KOPT-K1 (cell line): Measurements from ENCODE around the gene EFCAB6.

Experiments
- H3K27ac ChIP-seq: fragments of 200-600 bp; sonication (generic); 2 replicates; pipeline ENCODE4 v1.5.1; 2016; ENCODE audit warnings: antibody characterized with exemption, mild to moderate bottlenecking, low read depth, low read length; ENCODE audit not compliant: poor library complexity, severe bottlenecking
- H3K36me3 ChIP-seq: fragments of 200-600 bp; sonication (generic); 2 replicates; pipeline ENCODE4 v1.5.1; 2017; ENCODE audit warnings: antibody characterized with exemption, mild to moderate bottlenecking, low read length, moderate library complexity; ENCODE audit not compliant: insufficient read depth
- H3K9me3 ChIP-seq: fragments of 200-600 bp; sonication (generic); 2 replicates; pipeline ENCODE4 v1.5.1; 2017; ENCODE audit warnings: antibody characterized with exemption, low read length, mild to moderate bottlenecking; ENCODE audit not compliant: insufficient read depth, poor library complexity, severe bottlenecking

Gene EFCAB6

GRCh38 chr22:43740587-43741270 is 71.4 kb downstream of the EFCAB6 start:
- Histone ChIP-seq H3K27ac (no peak overlapping the region), H3K9me3 (no peaks in the 10 kb centered on the region), H3K36me3 (no peaks in the 10 kb centered on the region)

GRCh38 chr22:43739851-43740379 is 72.2 kb downstream of the EFCAB6 start:
- H3K9me3 ChIP-seq, result no peaks in the 10 kb centered on the region
- no peak overlapping the region for H3K27ac ChIP-seq
- no peaks in the 10 kb centered on the region for H3K36me3 ChIP-seq

GRCh38 chr22:43737150-43737828 is 74.8 kb downstream of the EFCAB6 start:
- Histone ChIP-seq H3K9me3 (no peaks in the 10 kb centered on the region), H3K27ac (no peak overlapping the region), H3K36me3 (no peaks in the 10 kb centered on the region)

- Histone ChIP-seq H3K36me3 (no peaks in the 10 kb centered on the region), H3K27ac (no peak overlapping the region), H3K9me3 (no peaks in the 10 kb centered on the region)
Observed at GRCh38 chr22:43736651-43737050, 75.5 kb downstream of the EFCAB6 start.

- Histone ChIP-seq H3K9me3 (no peaks in the 10 kb centered on the region), H3K27ac (no peak overlapping the region), H3K36me3 (no peaks in the 10 kb centered on the region)
Observed at GRCh38 chr22:43734370-43735150, 77.5 kb downstream of the EFCAB6 start.

GRCh38 chr22:43733138-43733537 is 79.0 kb downstream of the EFCAB6 start:
- Histone ChIP-seq H3K9me3 (no peaks in the 10 kb centered on the region), H3K36me3 (no peaks in the 10 kb centered on the region), H3K27ac (no peak overlapping the region)

GRCh38 chr22:43731988-43732387 is 80.1 kb downstream of the EFCAB6 start:
- Histone ChIP-seq H3K27ac (no peak overlapping the region), H3K36me3 (no peaks in the 10 kb centered on the region)

GRCh38 chr22:43726964-43727543 is 85.1 kb downstream of the EFCAB6 start:
- H3K27ac ChIP-seq, result no peak overlapping the region
- no peaks in the 10 kb centered on the region for H3K36me3 ChIP-seq
- no peaks in the 10 kb centered on the region for H3K9me3 ChIP-seq

More at GRCh38 chr22:43731988-43732387, 80.1 kb downstream of the EFCAB6 start:
- no peaks in the 10 kb centered on the region for H3K9me3 ChIP-seq

GRCh38 chr22:43726322-43726721 is 85.8 kb downstream of the EFCAB6 start:
- no peaks in the 10 kb centered on the region for H3K9me3 ChIP-seq
- no peak overlapping the region for H3K27ac ChIP-seq
- no peaks in the 10 kb centered on the region for H3K36me3 ChIP-seq

GRCh38 chr22:43723816-43724215 is 88.3 kb downstream of the EFCAB6 start:
- Histone ChIP-seq H3K36me3 (no peaks in the 10 kb centered on the region), H3K9me3 (no peaks in the 10 kb centered on the region), H3K27ac (no peak overlapping the region)

- no peaks in the 10 kb centered on the region for H3K36me3 ChIP-seq
- H3K9me3 ChIP-seq, result no peaks in the 10 kb centered on the region
- no peak overlapping the region for H3K27ac ChIP-seq
Observed at GRCh38 chr22:43722444-43722843, 89.7 kb downstream of the EFCAB6 start.

- Histone ChIP-seq H3K36me3 (no peaks in the 10 kb centered on the region), H3K9me3 (no peaks in the 10 kb centered on the region), H3K27ac (no peak overlapping the region)
Observed at GRCh38 chr22:43720716-43721115, 91.4 kb downstream of the EFCAB6 start.

GRCh38 chr22:43714104-43714503 is 98.0 kb downstream of the EFCAB6 start:
- no peak overlapping the region for H3K27ac ChIP-seq
- H3K36me3 ChIP-seq, result no peaks in the 10 kb centered on the region

GRCh38 chr22:43711681-43712080 is 100.4 kb downstream of the EFCAB6 start:
- H3K27ac ChIP-seq, result no peak overlapping the region
- no peaks in the 10 kb centered on the region for H3K9me3 ChIP-seq
- no peaks in the 10 kb centered on the region for H3K36me3 ChIP-seq

More at GRCh38 chr22:43714104-43714503, 98.0 kb downstream of the EFCAB6 start:
- H3K9me3 ChIP-seq, result no peaks in the 10 kb centered on the region

- H3K9me3 ChIP-seq, result peaks cover 16% of the 10 kb centered on the region
- no peak overlapping the region for H3K27ac ChIP-seq
- no peaks in the 10 kb centered on the region for H3K36me3 ChIP-seq
Observed at GRCh38 chr22:43707648-43708047, 104.5 kb downstream of the EFCAB6 start.
